BE2C (cell line): ENCODE data around the gene FXYD6.

Experiments used
- DNase-seq: peaks from one replicate; pipeline ENCODE4 v3.0.0-alpha.2; 2020
- H3K27me3 ChIP-seq: fragments of 250-450 bp; sonication (Bioruptor Pico); 2 replicates; pipeline ENCODE4 v1.5.1; 2020; ENCODE audit warnings: mild to moderate bottlenecking
- H3K36me3 ChIP-seq: fragments of 250-450 bp; sonication (Bioruptor Pico); 2 replicates; pipeline ENCODE4 v1.5.1; 2020; ENCODE audit warnings: mild to moderate bottlenecking
- H3K4me1 ChIP-seq: fragments of 250-450 bp; sonication (Bioruptor Pico); 2 replicates; pipeline ENCODE4 v1.5.1; 2020
- H3K4me3 ChIP-seq: 2 replicates; pipeline ENCODE4 v1.5.1; 2011; ENCODE audit warnings: low read depth, low read length
- H3K9me3 ChIP-seq: fragments of 250-450 bp; sonication (Bioruptor Pico); 2 replicates; pipeline ENCODE4 v1.5.1; 2020
- CTCF ChIP-seq: IDR thresholded peaks from 2 replicates; pipeline ENCODE4 v1.5.1; 2012; ENCODE audit warnings: mild to moderate bottlenecking, low read depth, low read length

FXYD6 gene

DNA sequence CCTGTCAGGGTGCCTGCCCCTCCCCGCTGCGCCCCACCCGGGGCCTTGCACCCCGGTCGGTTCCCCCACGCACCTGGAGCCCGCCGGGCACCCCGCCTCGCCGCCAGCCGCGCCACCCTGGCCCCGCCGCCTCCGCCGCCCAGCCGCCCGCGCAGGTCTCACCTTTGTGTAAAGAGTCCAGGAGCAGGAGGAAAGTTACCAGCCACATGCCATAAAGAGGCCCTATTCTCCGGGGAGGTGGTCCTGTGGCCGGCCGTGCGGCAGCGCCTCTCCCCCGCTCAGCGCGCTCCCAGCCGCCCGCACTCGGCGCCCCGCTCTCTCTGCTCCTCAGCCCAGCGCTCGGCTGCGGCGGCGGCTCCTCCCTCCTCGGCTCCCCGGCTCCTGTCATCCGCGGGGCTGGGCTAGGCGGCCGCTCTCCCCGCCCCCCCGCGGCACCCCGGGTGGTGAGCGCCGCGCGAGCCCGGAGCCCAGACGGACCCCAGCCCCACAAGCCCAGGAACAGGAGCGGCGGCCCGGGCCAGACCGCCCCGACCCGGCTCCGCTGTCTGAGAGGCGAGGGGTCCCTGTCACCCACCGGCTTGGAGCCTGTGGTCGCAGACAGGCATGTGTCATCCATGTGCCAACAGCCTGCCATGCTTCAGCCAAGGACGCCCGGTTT is 79.5 kb downstream of the FXYD6 start, which contains the start of gene DSCAML1:
Gene DSCAML1 (minus strand): TSS at position 345 of the 658 bp plus-strand sequence. CDS start 137 bp downstream, at position 208.
- H3K9me3 ChIP-seq: no peaks in the 10 kb centered on the region
- peaks cover 28% of the 10 kb centered on the region for H3K27me3 ChIP-seq
- peaks cover 3% of the 10 kb centered on the region; the same call in 1 of the 2 replicates for H3K4me1 ChIP-seq
- DNase-seq: peak; percentile 51
- H3K4me3 ChIP-seq: peak within 1 kb of the TSS; percentile 44
- no peak for TF ChIP-seq CTCF
- H3K36me3 ChIP-seq: no peaks in the 10 kb centered on the region

DNA sequence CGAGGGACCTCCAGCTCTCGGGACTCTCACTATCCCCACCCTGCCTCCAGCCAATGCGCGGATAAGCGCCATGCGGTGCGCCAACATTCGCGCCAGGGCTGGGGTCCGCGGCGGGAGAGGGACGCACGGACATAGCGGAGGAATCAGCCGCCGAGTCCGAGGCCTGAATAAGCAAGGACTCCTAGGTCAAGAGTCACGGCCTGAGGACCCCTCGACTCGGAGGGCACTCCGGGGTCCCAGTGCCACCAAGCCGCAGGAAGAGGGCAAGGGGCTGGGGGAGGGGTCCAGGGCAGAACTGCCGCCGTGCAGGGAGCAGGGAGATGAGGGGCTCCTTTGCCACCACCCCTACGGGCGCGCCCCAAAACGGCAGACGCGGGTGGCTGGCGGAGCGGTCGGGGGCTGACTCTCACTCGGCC is 80.0 kb downstream of the FXYD6 start:
- DNase-seq: no peak
- H3K4me3 ChIP-seq: peak overlapping the region; percentile 44
- H3K9me3 ChIP-seq: no peaks in the 10 kb centered on the region
- no peak for TF ChIP-seq CTCF
- H3K4me1 ChIP-seq: peaks cover 3% of the 10 kb centered on the region; the same call in 1 of the 2 replicates
- no peaks in the 10 kb centered on the region for H3K36me3 ChIP-seq
- peaks cover 28% of the 10 kb centered on the region for H3K27me3 ChIP-seq

DNA sequence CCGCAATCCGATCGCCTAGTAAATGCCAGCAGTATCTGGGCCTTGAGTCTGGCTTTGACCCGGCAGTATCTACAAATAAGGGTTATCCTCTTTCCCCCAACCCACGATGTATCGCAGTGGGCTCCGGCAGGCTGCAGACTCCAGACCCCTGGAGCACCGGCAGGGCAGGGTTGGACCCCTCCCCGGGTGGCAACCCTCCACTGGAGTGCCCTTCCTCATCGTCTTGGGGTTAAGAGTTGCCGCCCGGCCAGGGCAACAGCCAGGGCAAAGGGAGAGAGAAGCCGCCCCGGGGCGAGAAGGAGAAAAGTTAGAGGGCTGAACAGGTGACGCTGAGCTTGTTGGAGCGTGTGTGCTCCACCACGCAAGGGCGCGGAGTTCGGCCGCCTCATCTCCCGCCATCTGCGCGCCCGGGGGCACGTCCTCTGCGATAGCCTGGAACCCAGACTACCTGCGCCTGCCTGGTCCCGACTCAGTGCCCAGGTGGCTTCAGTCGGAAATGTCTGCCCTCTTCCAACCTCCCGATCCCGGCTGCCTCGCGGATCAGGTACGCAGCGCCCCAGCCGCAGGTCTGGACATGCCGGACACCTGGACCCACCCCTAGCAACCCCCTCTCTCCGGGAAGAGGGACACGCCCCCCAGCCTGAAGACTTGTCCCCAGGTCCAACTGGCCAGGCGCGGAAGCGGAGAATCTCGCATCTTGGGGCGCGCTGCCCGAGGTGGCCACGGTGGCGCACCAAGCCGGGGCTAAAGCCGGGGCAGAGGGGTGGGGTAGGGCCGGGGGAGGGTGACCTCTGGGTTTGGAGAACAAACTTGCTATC is 80.6 kb downstream of the FXYD6 start:
- peaks cover 28% of the 10 kb centered on the region for H3K27me3 ChIP-seq
- H3K36me3 ChIP-seq: no peaks in the 10 kb centered on the region
- peak overlapping the region; percentile 44 for H3K4me3 ChIP-seq
- TF ChIP-seq CTCF: no peak
- no peak for DNase-seq
- no peaks in the 10 kb centered on the region for H3K9me3 ChIP-seq
- H3K4me1 ChIP-seq: peaks cover 3% of the 10 kb centered on the region; the same call in 1 of the 2 replicates

GRCh38 chr11:117794772-117795629 is 81.5 kb downstream of the FXYD6 start:
- no peak for DNase-seq

GRCh38 chr11:117794135-117794534 is 82.3 kb downstream of the FXYD6 start:
- no peak for TF ChIP-seq CTCF
- H3K27me3 ChIP-seq: peaks cover 28% of the 10 kb centered on the region
- no peak for DNase-seq
- peaks cover 3% of the 10 kb centered on the region; the same call in 1 of the 2 replicates for H3K4me1 ChIP-seq
- no peaks in the 10 kb centered on the region for H3K36me3 ChIP-seq
- H3K9me3 ChIP-seq: no peaks in the 10 kb centered on the region
- no peak overlapping the region for H3K4me3 ChIP-seq

More at GRCh38 chr11:117794772-117795629, 81.5 kb downstream of the FXYD6 start:
- Histone ChIP-seq H3K36me3 (no peaks in the 10 kb centered on the region), H3K9me3 (no peaks in the 10 kb centered on the region), H3K27me3 (peaks cover 28% of the 10 kb centered on the region), H3K4me1 (peaks cover 3% of the 10 kb centered on the region; the same call in 1 of the 2 replicates), H3K4me3 (no peak overlapping the region)
- no peak for TF ChIP-seq CTCF
